Neuronal stem cell (in vitro differentiated cells): ENCODE results near the gene TNNT3.

Source experiments
- DNase-seq: peaks from one replicate; pipeline ENCODE4 v3.0.0-alpha.2; 2013; ENCODE audit warnings: low spot score
- H2AFZ ChIP-seq: one replicate; pipeline ENCODE4 v1.6.1; 2013; ENCODE audit warnings: mild to moderate bottlenecking, low read length, inconsistent platforms
- H2AK5ac ChIP-seq: 2 replicates; pipeline ENCODE4 v1.6.1; 2013; ENCODE audit warnings: low read depth, mild to moderate bottlenecking, inconsistent platforms, low read length, moderate library complexity, mixed read lengths
- H2BK120ac ChIP-seq: 2 replicates; pipeline ENCODE4 v1.6.1; 2013; ENCODE audit warnings: low read depth, mild to moderate bottlenecking, inconsistent platforms, low read length, moderate library complexity, mixed read lengths
- H2BK12ac ChIP-seq: one replicate; pipeline ENCODE4 v1.6.1; 2013; ENCODE audit warnings: low read length, inconsistent platforms
- H2BK15ac ChIP-seq: 2 replicates; pipeline ENCODE4 v1.6.1; 2013; ENCODE audit warnings: mild to moderate bottlenecking, low read length, inconsistent platforms, mixed read lengths
- H2BK5ac ChIP-seq: one replicate; pipeline ENCODE4 v1.6.1; 2013; ENCODE audit warnings: inconsistent platforms, mild to moderate bottlenecking, low read length, moderate library complexity
- H3K14ac ChIP-seq: one replicate; pipeline ENCODE4 v1.6.1; 2013; ENCODE audit warnings: low read length, inconsistent platforms
- H3K18ac ChIP-seq: 2 replicates; pipeline ENCODE4 v1.6.1; 2013; ENCODE audit warnings: low read length, inconsistent platforms
- H3K23ac ChIP-seq: 2 replicates; pipeline ENCODE4 v1.6.1; 2013; ENCODE audit warnings: low read depth, mild to moderate bottlenecking, mixed read lengths, low read length, inconsistent platforms; ENCODE audit not compliant: poor library complexity
- H3K27ac ChIP-seq: replicated peaks from 3 replicates; pipeline ENCODE4 v1.5.1; 2013; ENCODE audit warnings: low read length, inconsistent platforms
- H3K27me3 ChIP-seq, 3 experiments: 2 replicates each; pipeline ENCODE4 v1.6.1; 2013; ENCODE audit warnings: low read length in 3 of 3, mild to moderate bottlenecking in 2 of 3, inconsistent platforms in 1 of 3, low read depth in 1 of 3, mixed read lengths in 1 of 3, moderate library complexity in 1 of 3; ENCODE audit not compliant: control insufficient read depth in 3 of 3, insufficient read depth in 3 of 3
- H3K36me3 ChIP-seq, 2 donors: replicated peaks in 1 of 2; 2 replicates each; pipeline ENCODE4 v1.6.1; 2013; ENCODE audit warnings: low read length in 2 of 2; ENCODE audit not compliant: control insufficient read depth in 2 of 2, insufficient read depth in 2 of 2
- H3K4ac ChIP-seq: 2 replicates; pipeline ENCODE4 v1.6.1; 2013; ENCODE audit warnings: inconsistent platforms, mild to moderate bottlenecking, low read length, moderate library complexity
- H3K4me1 ChIP-seq, 2 donors: 1 replicate in 1 of 2; 2 replicates in 1 of 2; pipeline ENCODE4 v1.6.1; 2013; ENCODE audit warnings: low read length in 2 of 2, low read depth in 1 of 2; ENCODE audit not compliant: control insufficient read depth in 2 of 2, insufficient read depth in 1 of 2
- H3K4me2 ChIP-seq: one replicate; pipeline ENCODE4 v1.6.1; 2013; ENCODE audit warnings: mild to moderate bottlenecking, low read length, inconsistent platforms; ENCODE audit not compliant: insufficient read depth, poor library complexity, severe bottlenecking
- H3K4me3 ChIP-seq, 2 donors: 2 replicates each; pipeline ENCODE4 v1.5.1; 2013; ENCODE audit warnings: low read length in 2 of 2, mild to moderate bottlenecking in 2 of 2, inconsistent platforms in 1 of 2, moderate library complexity in 1 of 2
- H3K79me1 ChIP-seq: one replicate; pipeline ENCODE4 v1.6.1; 2013; ENCODE audit warnings: low read depth, mild to moderate bottlenecking, inconsistent platforms, low read length, moderate library complexity
- H3K9ac ChIP-seq: one replicate; pipeline ENCODE4 v1.6.1; 2013; ENCODE audit warnings: mild to moderate bottlenecking, low read depth, low read length, inconsistent platforms; ENCODE audit not compliant: poor library complexity
- H3K9me3 ChIP-seq, 2 donors: replicated peaks in 1 of 2; 2 replicates each; pipeline versions ENCODE3 to v1.6.1; 2013; ENCODE audit warnings: low read length in 2 of 2, mild to moderate bottlenecking in 2 of 2, inconsistent platforms in 1 of 2, low read depth in 1 of 2, mixed read lengths in 1 of 2, moderate library complexity in 1 of 2; ENCODE audit not compliant: control insufficient read depth in 2 of 2, insufficient read depth in 1 of 2
- H4K8ac ChIP-seq: one replicate; pipeline ENCODE4 v1.6.1; 2013; ENCODE audit warnings: low read depth, mild to moderate bottlenecking, inconsistent platforms, low read length, moderate library complexity
- H4K91ac ChIP-seq: one replicate; pipeline ENCODE4 v1.6.1; 2013; ENCODE audit warnings: low read length, low read depth, mild to moderate bottlenecking, inconsistent platforms; ENCODE audit not compliant: poor library complexity
- WGBS, 2 donors: extraction: QIAGEN DNeasy Blood & Tissue Kit; methylation state at CpG; one replicate each; pipeline ENCODE4 v1.1.7; 2013; ENCODE audit warnings: missing lambda C conversion rate in 2 of 2, mixed read lengths in 1 of 2; ENCODE audit not compliant: insufficient read length in 2 of 2, insufficient replicate concordance in 1 of 2; ENCODE audit errors: extremely low coverage in 2 of 2; 5-methylcytosine and 5-hydroxymethylcytosine counted together

Gene TNNT3

GRCh38 chr11:1891831-1892115, 27.7 kb upstream of the TNNT3 start, which contains the start of gene PRR33:
TSS of gene PRR33 (minus strand) at chr11:1891895. CDS start at chr11:1890584, 1,311 bp downstream.
- H4K91ac ChIP-seq = no peak within 1 kb of the TSS
- no peak within 1 kb of the TSS for H2AFZ ChIP-seq
- H4K8ac ChIP-seq = peak within 1 kb of the TSS; percentile 43
- H3K14ac ChIP-seq = peak within 1 kb of the TSS; percentile 89
- peak within 1 kb of the TSS; percentile 93 for H2BK5ac ChIP-seq
- no peaks in the 10 kb centered on the region for H3K4me1 ChIP-seq
- peak within 1 kb of the TSS; percentile 60 for H3K9ac ChIP-seq
- H3K4me2 ChIP-seq = no peak within 1 kb of the TSS
- H2BK120ac ChIP-seq = no peak within 1 kb of the TSS
- H3K18ac ChIP-seq = peak within 1 kb of the TSS; percentile 76
- peak within 1 kb of the TSS; percentile 84 for H3K4ac ChIP-seq
- H3K27me3 ChIP-seq = peaks cover 0 to 19% (median 0%) of the 10 kb centered on the region in 3 experiments
- peak within 1 kb of the TSS; percentile 90 for H2BK12ac ChIP-seq
- H3K9me3 ChIP-seq = no peaks in the 10 kb centered on the region
- H3K36me3 ChIP-seq = no peaks in the 10 kb centered on the region
- peak within 1 kb of the TSS in 1 of 2 donors; percentile 6 for H3K4me3 ChIP-seq
- H3K79me1 ChIP-seq = no peaks in the 10 kb centered on the region
- H2BK15ac ChIP-seq = peak within 1 kb of the TSS; percentile 89
- H3K23ac ChIP-seq = peak within 1 kb of the TSS; percentile 89
- no CpG with 5 or more reads among the region's 7 CpGs for WGBS, 2 donors
- no peak within 1 kb of the TSS for H3K27ac ChIP-seq
- DNase-seq = no peak
- peak within 1 kb of the TSS; percentile 97 for H2AK5ac ChIP-seq

GRCh38 chr11:1892116-1892515, 27.4 kb upstream of the TNNT3 start:
- Histone ChIP-seq H2BK120ac (no peak overlapping the region), H2BK15ac (peak overlapping the region; percentile 67), H3K79me1 (no peaks in the 10 kb centered on the region), H4K91ac (no peak overlapping the region), H3K4me1 (no peaks in the 10 kb centered on the region), H3K9me3 (no peaks in the 10 kb centered on the region), H2BK5ac (no peak overlapping the region), H3K27ac (no peak overlapping the region), H3K18ac (peak overlapping the region; percentile 17), H3K4me2 (no peak overlapping the region), H3K4me3 (no peak overlapping the region), H3K27me3 (peaks cover 0 to 19% (median 0%) of the 10 kb centered on the region in 3 experiments), H2BK12ac (peak overlapping the region; percentile 41), H3K14ac (peak overlapping the region; percentile 21), H3K4ac (no peak overlapping the region), H3K36me3 (no peaks in the 10 kb centered on the region), H4K8ac (no peak overlapping the region), H3K9ac (peak overlapping the region; percentile 4), H2AFZ (no peak overlapping the region), H2AK5ac (peak overlapping the region; percentile 97), H3K23ac (no peak overlapping the region)
- WGBS, 2 donors = no CpG with 5 or more reads among the region's 7 CpGs
- DNase-seq = no peak

GRCh38 chr11:1892558-1892957, 26.9 kb upstream of the TNNT3 start:
- H3K9me3 ChIP-seq = no peaks in the 10 kb centered on the region
- H3K14ac ChIP-seq = no peak overlapping the region
- H2BK12ac ChIP-seq = no peak overlapping the region
- H3K4me3 ChIP-seq = no peak overlapping the region
- no peak overlapping the region for H3K4ac ChIP-seq
- no peak overlapping the region for H3K18ac ChIP-seq
- H3K4me1 ChIP-seq = no peaks in the 10 kb centered on the region
- no peak for DNase-seq
- no peak overlapping the region for H4K91ac ChIP-seq
- H3K36me3 ChIP-seq = no peaks in the 10 kb centered on the region
- H4K8ac ChIP-seq = no peak overlapping the region
- H2BK120ac ChIP-seq = no peak overlapping the region
- H3K23ac ChIP-seq = no peak overlapping the region
- no peak overlapping the region for H3K9ac ChIP-seq
- WGBS, 2 donors = 100% methylated on average over 1 of the region's 5 CpGs; no CpG with 5 or more reads in 1 of the 2 donors
- H2AFZ ChIP-seq = no peak overlapping the region
- peaks cover 0 to 21% (median 0%) of the 10 kb centered on the region in 3 experiments for H3K27me3 ChIP-seq
- no peaks in the 10 kb centered on the region for H3K79me1 ChIP-seq
- no peak overlapping the region for H2BK15ac ChIP-seq
- no peak overlapping the region for H3K4me2 ChIP-seq
- no peak overlapping the region for H2AK5ac ChIP-seq
- H3K27ac ChIP-seq = no peak overlapping the region
- no peak overlapping the region for H2BK5ac ChIP-seq

DNA sequence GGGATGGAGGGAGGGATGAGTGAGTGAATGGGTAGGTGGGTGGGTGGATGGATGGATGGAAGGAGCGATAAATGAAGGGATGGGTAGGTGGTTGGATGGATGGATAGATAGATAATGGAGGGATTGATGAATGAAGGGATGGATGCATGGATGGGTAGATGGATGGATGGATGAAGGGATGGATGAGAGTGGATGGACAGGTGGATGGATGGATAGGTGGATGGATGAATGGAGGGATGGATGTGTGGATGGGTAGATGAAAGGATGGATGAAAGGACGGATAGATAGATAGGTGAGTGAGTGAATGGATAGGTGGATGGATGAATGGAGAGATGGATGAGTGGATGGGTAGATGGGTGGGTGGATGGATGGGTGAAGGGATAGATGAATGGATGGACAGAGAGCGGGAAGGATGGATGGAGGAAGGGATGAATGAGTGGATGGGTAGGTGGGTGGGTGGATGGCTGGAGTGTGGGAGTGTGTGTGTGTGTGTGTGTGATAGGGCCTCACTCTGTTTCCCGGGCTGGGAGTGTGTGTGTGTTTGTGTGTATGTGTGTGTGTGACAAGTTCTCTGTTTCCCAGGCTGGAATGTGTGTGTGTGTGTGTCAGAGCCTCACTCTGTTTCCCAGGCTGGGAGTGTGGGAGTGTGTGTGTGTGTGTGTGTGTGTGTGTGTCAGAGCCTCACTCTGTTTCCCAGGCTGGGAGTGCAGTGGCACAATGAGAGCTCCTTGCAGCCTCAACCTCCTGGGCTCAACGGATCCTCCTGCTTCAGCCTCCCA, 25.7 kb upstream of the TNNT3 start:
- Histone ChIP-seq H4K8ac (no peak overlapping the region), H3K27ac (no peak overlapping the region), H3K4me3 (no peak overlapping the region), H4K91ac (no peak overlapping the region), H3K23ac (no peak overlapping the region), H3K4me2 (no peak overlapping the region), H2BK12ac (no peak overlapping the region), H3K4ac (no peak overlapping the region), H3K27me3 (peaks cover 0 to 15% (median 0%) of the 10 kb centered on the region in 3 experiments), H3K4me1 (no peaks in the 10 kb centered on the region), H2BK5ac (no peak overlapping the region), H2AFZ (no peak overlapping the region), H3K18ac (no peak overlapping the region), H2AK5ac (no peak overlapping the region), H3K14ac (no peak overlapping the region), H2BK15ac (no peak overlapping the region), H3K9ac (no peak overlapping the region), H3K9me3 (no peaks in the 10 kb centered on the region), H3K79me1 (no peaks in the 10 kb centered on the region), H3K36me3 (no peaks in the 10 kb centered on the region), H2BK120ac (no peak overlapping the region)
- no peak for DNase-seq
- WGBS, 2 donors = 100% methylated on average over 1 to 2 of the region's 5 CpGs
